ENCODE data around the gene SDSL. TPM values are rescaled to one million over a fixed set of nuclear protein-coding genes. Genes with fewer than 3 reads are reported as not detected.
A peak's percentile ranks its signal among the peaks of the same experiment; 100 is the strongest.

Gene SDSL
- total RNA-seq, 1 experiment from 2014 or later, result 41.7 TPM

DNA sequence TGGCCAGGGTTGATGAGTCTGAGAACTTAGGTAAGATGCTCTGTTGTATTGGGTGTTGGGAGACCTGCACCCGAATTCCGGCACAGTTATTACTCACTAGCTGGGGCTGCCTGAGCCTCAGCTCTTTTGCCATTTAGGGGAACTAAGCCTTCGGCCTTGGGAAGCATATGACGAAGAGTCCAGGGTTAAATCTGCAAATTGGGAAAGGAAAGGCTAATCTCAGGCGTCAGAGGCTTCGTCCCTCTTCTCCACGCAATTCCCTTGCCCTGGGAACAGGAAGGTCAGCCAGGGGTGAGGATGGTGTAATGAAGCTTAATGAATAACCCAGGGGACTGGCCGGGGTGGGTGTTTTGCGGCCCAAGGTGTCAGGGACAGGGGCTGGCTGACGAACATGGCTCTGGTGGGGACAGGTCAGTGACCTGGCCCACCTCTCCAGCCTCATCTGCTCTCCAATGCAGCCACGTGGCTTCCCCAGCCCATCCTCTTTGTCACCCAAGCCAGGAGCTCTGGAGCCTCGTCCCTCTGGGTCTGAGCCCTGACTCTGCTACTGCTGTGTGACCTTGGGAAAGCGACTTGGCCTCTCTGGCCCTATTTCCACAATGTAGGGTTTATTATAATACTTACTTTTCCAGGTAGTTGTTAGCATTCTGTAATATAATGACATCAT, 3.8 kb upstream of the SDSL start:
- DNase-seq (ENCODE audit: low read depth), result no peak

DNA sequence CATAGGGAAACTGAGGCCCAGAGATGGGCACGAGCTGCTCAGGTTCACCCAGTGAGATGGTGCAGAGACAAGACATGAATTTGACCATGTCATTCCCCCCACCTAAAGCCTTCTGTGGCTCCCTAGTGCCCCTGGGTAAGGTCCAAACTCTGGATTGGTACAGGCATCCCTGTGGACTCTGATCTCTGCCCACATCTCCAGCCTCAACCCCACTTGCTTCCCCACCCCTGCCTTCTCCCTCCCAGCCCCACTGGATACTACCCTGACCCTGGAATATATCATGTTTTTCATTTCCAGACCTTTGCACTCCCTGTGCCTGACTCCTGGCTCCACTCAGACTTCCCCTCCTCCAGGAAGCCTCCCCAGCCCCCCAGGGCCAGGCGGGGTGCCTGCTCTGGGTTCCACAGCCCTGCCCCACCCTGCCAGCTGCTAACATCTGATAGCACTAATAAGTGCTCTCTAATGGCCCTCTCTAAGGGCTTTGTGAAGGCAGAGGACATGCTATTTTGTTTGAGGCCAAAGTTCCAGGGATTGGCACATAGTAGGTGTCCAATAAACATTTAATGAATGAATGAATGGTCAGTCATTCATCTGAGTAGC, 1.1 kb upstream of the SDSL start:
- DNase-seq (ENCODE audit: low read depth), result no peak

DNA sequence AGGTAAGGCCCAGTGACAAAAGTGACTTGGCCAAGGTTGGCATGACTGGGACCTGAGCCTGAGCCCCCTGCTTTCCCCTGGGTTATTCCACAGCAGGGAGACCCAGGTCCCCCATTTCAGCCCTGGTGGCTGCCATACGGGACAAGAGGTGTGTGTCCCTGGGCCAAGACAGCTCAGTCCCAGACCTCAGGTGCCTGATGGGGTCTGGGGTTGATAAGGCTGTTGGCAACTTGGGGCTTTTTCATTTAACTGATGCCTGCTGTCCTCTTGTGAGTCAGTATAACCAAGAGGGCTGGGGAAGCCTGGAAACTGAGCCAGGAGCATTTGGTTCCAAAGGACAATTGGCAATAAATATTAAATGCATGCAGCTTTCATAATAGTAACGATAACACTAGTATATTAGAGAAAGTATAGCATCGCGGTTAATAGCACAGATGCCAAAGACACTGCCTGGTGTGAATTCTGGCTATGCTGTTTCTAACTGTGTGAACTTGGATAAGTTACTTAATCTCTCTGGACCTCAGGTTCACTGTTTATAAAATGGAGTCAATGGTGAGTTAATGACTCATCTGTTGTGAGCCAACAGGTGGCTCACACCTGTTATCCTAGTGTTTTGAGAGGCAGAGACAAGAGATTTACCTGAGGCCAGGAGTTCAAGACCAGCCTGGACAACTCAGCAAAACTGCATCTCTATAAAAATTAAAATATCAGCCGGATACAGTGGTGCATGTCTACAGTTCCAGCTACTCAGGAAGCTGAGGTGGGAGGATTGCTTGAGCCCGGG, 898 bp downstream of the SDSL start:
- DNase-seq (ENCODE audit: low read depth), result no peak

DNA sequence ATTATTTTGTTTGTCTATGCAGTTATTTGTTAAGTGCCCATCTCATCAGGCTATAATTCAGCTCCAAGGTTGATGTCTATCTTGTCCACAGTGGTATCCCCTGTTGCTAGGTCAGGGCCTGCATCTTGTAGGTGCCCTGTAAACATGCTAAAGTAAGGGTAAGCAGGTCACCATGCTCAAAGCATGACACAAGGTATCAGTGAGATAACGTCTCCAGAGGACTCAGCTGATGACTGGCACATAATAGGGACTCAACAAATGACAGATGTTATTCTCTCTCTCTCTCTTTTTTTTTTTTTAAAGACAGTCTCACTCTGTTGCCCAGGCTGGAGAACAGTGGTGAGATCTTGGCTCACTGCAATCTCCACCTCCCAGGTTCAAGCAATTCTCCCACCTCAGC, 2.3 kb downstream of the SDSL start:
- no peak for DNase-seq (ENCODE audit: low read depth)

DNA sequence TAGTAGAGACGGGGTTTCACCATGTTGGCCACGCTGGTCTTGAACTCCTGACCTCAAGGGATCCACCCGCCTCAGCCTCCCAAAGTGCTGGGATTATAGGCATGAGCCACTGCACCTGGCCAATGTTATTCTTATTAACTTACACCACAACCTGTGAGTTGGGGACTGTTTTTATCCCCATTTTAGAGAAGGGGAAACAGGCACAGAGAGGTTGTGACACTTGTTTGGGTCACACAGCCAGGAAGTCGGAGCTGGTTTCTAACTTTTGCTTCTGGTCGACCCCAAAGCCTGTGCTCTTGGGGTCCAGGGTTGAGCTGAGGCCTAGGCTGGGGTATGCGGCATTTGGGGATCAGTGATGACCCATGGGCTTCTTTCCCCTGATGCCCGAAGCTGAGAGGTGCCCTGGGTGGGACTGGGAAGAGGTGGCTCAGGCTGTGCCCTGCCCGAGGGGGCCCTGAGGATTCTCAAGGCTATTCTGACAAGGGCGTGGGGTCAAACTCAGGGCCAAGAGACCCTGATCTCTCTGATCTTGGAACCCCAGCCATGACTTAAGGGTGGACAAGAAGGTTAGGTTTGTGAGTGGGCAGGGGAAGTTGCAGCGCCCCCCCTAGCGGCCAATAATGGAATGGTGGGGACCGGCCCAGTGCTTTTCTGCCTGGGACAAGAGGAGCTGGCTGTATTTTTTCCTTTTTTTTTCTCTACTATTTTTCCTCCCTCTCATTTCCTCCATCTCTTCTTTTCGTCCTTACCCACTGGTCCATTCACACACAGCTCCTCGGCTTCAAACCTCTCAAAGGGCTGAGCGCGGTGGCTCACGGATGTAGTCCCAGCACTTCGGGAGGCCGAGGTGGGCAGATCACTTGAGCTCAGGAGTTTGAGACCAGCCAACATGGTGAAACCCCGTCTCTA, 3.0 kb downstream of the SDSL start:
- DNase-seq (ENCODE audit: low read depth), result peak; percentile 50

DNA sequence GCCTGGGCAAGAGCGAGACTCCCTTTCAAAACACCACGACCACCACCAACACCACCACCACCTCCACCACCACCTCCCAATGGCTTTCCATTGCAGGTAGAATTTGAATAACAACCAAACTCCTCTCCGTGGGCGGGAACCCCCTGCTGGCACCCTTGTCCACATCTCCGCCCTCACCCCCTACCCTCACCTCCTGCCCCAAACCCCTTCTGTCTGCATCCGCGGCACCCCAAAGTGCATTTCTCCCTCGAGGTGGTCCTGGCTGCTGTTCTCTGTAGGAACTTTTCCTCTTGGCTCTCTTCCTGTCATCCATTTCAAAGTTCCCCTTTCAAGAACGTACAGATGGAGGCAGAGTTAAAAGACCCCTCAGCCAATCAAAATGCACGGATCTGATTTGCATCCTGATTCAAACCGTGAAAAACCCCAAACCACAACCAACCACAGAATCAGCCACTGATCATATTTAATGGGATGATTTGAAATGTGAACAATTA, 3.8 kb downstream of the SDSL start:
- no peak for DNase-seq (ENCODE audit: low read depth)

DNA sequence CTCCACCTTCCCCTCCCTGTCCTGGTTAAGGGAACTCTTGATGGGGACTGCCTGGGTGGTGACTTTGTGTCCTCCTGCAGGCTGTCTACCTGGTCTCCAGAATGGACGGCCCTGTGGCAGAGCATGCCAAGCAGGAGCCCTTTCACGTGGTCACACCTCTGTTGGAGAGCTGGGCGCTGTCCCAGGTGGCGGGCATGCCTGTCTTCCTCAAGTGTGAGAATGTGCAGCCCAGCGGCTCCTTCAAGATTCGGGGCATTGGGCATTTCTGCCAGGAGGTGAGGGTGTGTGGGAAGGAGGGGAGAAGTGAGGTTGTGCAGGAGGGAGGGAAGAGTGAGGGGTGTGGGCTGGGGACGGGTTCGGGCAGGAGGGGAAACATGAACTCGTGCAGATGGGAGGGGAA, 5.7 kb downstream of the SDSL start:
- DNase-seq (ENCODE audit: low read depth), result no peak

DNA sequence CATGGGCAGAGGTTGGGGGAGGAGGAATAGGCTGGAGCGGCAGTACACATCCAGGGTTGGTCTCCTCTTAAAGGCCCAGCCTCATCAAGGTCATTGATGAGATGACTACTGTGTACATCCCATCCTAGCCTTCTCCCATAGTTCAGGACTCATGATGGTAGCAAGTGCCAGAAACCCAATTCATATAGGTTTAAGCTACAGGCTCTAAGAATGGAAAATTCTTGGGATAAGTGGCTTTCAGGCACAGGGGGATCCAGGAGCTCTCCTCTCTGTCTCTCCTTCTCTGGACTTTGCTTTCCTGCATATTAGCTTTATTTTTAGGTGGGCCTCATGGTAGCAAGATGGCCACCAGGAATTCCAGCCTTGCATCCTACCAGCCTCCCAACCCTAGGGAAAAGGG, 6.3 kb downstream of the SDSL start:
- no peak for DNase-seq (ENCODE audit: low read depth)

DNA sequence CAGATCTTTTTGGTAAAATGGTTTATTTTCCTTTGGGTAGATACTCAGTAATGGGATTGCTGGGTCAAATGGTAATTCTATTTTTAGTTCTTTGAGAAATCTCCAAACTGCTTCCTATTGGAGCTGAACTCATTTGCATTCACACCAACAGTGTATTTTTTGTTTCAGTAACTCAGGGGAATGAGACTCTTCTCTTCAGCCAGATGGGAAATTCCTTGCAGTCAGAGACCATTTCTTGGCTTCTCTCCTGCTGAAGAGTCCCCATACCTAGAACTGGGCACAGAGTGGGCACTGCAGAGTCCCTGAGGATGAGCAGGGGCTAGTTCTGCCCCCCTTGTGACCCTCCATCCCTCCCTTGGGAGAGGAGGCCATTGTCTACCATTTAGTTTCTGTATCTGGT, 10.8 kb downstream of the SDSL start:
- DNase-seq (ENCODE audit: low read depth), result no peak

DNA sequence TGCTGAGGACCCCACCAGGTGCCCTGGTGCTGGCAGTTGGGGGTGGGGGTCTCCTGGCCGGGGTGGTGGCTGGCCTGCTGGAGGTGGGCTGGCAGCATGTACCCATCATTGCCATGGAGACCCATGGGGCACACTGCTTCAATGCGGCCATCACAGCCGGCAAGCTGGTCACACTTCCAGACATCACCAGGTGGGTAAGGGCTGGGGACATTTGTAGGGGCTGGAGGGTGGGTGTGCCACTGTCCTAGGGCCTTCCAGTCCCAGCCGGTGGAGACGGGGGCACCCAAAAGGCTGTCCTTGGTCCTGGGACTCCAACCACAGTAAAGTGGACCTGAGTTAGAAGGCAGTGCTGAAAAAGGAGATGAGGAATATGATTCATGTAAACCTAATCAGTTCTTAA, 13.2 kb downstream of the SDSL start:
- DNase-seq (ENCODE audit: low read depth), result no peak

DNA sequence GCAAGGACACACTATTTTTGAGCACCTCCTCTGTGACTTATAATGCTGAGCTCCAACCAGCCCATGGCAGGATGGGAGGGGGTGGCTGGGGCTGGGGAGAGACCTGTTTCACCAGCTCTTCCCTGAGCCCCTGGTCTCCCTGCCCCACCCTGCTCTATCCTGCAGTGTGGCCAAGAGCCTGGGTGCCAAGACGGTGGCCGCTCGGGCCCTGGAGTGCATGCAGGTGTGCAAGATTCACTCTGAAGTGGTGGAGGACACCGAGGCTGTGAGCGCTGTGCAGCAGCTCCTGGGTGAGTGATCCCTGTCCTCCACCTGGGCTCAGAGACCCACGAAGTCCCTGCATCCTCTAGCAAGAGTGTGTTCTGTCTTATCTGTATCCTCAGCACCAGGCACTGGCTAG, 14.4 kb downstream of the SDSL start:
- no peak for DNase-seq (ENCODE audit: low read depth)

DNA sequence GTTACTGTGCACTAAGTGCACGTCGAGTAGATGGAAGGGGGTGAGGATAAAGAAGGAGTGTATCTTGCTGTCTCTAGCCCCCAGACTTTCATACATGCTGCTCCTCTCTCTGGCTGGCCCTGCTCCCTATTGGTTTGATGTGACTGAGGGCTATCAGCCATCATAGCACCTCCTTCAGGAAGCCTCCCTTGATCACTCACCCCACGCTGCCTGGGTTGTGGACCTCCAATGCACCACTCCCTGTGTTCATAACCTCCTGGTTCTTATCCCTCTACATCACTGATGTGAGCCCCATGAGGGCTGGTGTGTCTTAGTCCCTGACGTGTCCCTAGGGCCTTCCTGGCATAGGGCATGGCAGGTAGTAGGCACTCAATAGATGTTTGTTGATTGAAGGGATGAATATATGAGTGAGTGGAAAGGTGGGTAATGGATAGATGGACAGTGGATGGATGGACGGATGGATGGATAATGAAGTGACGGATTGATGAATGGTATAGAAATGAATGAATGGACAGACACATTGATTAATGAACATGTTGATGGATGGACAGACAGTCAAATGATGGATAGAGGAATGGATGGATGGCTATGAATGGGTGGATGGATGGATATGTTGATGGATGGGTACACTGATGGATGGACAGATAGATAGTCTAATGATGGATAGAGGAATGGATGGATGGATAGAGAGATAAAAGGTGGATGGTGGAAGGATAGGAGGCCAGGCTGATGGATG, 15.0 kb downstream of the SDSL start:
- no peak for DNase-seq (ENCODE audit: low read depth)

DNA sequence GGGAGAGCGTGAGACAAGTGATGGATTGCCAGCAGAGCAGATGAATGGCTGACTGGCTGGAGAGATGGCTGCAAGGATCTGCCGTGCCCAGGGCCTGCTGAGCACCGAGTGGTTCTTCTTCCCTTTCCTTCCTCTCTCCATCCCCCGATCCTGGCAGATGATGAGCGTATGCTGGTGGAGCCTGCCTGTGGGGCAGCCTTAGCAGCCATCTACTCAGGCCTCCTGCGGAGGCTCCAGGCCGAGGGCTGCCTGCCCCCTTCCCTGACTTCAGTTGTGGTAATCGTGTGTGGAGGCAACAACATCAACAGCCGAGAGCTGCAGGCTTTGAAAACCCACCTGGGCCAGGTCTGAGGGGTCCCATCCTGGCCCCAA, 15.5 kb downstream of the SDSL start:
- DNase-seq (ENCODE audit: low read depth), result no peak

DNA sequence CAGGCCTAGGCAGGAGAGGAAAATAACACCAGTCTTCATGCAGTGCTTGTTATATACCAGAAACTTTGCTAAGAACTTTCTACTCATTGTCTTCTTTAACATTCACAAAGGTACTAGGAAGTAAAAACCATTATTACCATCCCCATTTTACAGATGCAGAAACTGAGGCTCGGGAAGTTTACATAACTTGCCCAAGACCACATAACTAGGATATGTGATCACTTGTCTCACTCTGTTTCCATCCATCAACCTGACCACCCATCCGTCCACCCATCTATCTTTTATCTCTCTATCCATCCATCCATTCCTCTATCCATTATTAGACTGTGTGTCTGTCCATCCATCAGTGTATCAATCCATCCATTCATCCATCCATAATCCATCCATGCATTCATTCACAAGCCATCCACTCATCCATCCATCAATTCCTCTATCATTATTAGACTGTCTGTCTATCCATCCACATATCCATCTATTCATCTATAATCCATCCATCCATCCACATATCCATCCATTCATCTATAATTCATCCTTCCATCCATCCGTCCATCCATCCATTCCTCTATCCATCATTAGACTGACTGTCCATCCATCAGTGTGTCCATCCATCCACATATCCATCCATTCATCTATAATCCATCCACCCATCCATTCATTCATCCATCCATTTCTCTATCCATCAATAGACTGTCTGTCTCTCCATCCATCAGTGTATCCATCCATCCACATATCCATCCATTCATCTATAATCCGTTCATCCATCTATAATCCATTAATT, 16.5 kb downstream of the SDSL start:
- no peak for DNase-seq (ENCODE audit: low read depth)

DNA sequence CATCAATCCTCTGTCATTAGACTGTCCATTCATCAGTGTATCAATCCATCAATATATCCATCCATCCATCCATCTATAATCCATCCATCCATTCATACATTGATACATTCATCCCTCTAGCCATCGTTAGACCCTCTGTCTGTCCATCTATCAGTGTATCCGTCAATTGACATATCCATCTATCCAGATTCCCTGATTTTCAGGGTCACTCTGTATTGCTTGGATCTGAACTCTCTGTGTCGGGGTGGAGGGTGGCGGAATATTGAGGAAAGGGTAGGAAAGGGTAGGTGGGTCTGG, 17.1 kb downstream of the SDSL start:
- DNase-seq (ENCODE audit: low read depth), result no peak

DNA sequence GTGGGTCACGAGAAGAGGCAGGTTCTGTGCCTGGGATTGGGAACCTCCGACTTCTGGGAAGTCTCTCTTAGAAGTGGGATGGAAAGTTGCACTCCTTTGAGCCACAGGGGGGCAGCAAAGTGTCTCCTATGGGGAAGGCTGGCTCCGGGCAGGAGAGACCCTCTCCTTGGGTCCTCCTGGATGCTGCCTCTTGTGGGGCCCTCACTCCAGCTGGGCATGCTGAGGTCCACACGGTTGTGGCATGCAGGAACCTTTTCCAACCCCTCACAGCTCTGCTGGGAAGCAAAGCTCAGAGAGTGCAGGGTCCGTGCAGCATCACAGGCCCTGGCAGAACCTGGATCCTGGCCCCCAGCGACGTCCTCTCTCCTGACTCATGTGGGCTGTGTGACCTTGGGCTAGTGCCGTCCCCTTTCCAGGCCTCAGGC, 17.4 kb downstream of the SDSL start:
- DNase-seq (ENCODE audit: low read depth), result peak; percentile 57

DNA sequence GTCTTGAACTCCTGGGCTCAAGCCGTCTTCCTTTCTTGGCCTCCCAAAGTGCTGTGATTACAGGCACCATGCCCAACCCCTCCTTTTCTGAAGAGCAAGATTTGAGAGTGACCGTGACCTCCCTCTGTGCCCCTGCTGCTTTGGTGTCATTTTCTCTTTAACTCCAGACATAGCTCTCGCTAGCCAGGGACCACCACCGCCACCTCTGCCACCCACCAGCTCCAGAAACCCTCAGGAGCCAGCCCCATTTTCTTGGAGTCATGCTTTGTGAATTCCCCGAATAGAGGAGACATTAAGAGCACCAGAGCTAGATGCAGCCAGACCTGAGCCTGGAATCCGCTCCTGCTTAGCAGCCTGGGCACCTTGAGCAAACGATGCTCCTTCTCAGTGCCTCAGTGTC, 18.2 kb downstream of the SDSL start:
- DNase-seq (ENCODE audit: low read depth), result no peak

DNA sequence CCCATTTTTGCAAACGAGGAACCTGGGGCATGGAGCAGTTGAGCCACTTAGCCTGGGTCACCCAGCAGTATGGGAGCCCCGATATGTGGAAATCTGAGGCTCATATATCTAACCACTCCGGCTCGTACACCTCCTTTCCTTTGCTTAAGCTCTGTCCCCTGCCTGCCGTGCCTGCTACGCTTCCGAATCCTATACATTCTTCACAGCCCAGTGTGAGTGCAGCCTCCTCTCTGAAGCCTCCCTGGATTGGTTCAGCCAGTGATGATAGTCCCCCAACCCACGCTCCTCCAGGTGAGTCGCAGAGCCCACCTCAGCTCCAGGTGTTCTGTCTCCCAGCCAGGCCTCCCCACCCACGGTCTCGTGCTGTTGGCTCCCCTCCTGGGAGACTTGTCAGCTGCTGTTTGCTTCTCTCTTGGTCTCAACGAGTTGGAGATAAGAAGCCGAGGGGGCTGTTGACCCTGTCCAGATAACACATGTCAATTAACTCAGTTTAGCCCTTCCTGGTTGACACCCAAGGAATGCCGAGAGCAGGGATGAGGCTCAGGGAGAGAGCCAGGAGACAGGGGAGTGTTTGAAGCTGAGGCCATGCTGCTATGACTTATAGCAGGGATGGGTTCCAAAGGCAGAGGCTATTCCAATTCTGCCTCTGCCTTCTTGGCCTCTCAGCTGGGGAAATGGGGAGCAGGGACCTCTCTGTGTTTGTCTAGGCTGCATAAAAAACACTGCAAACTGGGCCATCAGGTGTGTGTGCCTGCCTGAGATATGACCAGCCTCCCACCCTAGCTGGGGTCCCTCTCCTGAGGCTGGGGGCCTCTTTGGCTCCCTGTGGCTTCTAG, 19.0 kb downstream of the SDSL start:
- DNase-seq (ENCODE audit: low read depth), result no peak

DNA sequence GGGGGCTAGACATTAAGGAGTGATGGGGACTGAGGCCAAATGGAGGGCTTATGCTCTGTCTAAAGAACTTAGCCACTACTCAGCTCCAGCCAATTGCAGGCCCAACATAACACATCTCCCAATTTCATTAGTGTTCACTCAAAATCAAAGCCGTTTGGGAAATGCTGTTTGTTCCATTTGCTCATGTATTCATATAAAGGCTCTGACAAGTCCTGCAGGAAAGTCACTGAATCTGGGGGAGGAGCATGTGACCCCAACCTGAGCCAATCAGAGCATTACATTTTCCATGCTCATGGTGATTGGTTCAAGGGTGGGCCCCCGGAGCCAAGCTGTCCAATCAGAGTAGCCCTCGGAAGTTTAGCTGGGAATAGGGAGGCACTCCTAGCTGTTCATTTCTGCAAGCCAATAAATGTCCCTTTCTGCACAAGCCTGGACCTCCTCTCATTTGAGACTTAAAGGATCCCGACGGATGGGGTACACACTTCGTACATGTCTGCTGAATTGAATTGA, 20.9 kb downstream of the SDSL start:
- DNase-seq (ENCODE audit: low read depth), result no peak

All from Daoy (cell line).